Prostate gland (tissue), 2 donors: Measurements from ENCODE around the gene CTPS1. TPM values are rescaled to one million over a fixed set of nuclear protein-coding genes. Genes with fewer than 3 reads are reported as not detected.

Experiments
- DNase-seq: peaks from one replicate; pipeline ENCODE4 v3.0.0-alpha.2; 2019; ENCODE audit warnings: low spot score
- H3K27ac ChIP-seq, 2 donors: fragments of 200-600 bp; sonication (generic); 2 replicates each; pipeline ENCODE4 v1.5.1; 2017 to 2019
- H3K27me3 ChIP-seq: fragments of 200-600 bp; sonication (generic); replicated peaks from 2 replicates; pipeline ENCODE4 v1.5.1; 2019; ENCODE audit not compliant: insufficient read depth
- H3K36me3 ChIP-seq, 2 donors: fragments of 200-600 bp; sonication (generic); 1 replicate in 1 of 2; 2 replicates in 1 of 2; pipeline versions ENCODE4 v1.5.1 to v1.8.1; 2017 to 2019
- H3K4me1 ChIP-seq: fragments of 200-600 bp; sonication (generic); replicated peaks from 2 replicates; pipeline ENCODE4 v1.5.1; 2019
- H3K4me3 ChIP-seq, 2 donors: fragments of 200-600 bp; sonication (generic); 2 replicates each; pipeline ENCODE4 v1.5.1; 2017 to 2019
- H3K9me3 ChIP-seq: fragments of 200-600 bp; sonication (generic); 2 replicates; pipeline ENCODE4 v1.5.1; 2017
- CTCF ChIP-seq, 4 experiments: fragments of 200-600 bp in 2 of 4; fragments of 450-650 bp in 2 of 4; sonication (generic) in 2 of 4; IDR thresholded peaks; 1 replicate in 3 of 4; 2 replicates in 1 of 4; pipeline ENCODE4 v1.5.1; 2016 to 2019; ENCODE audit warnings: antibody characterized with exemption in 4 of 4, mild to moderate bottlenecking in 2 of 4, moderate library complexity in 2 of 4
- POLR2A ChIP-seq: fragments of 450-650 bp; IDR thresholded peaks from one replicate; pipeline ENCODE4 v1.6.1; 2016; ENCODE audit warnings: antibody characterized with exemption, mild to moderate bottlenecking
- POLR2AphosphoS5 ChIP-seq: sonication (generic); formaldehyde crosslinking; IDR thresholded peaks from one replicate; pipeline ENCODE4 v1.6.1; 2017; ENCODE audit warnings: antibody characterized with exemption
- WGBS: methylation state at CpG from one replicate; pipeline ENCODE4 v1.1.5; 2018; 5-methylcytosine and 5-hydroxymethylcytosine counted together
- intact Hi-C: fragments of 100-400 bp; cut with DNase I; formaldehyde crosslinking; loops from one replicate; pipeline ENCODE4 v1.14.2; 2022
- total RNA-seq, 2 donors: library from RNA; depleted of rRNA; stranded (reverse); fragments of >200 nt; gene quantifications; one replicate each; pipeline ENCODE4 v1.1.0, GENCODE V29; 2016

Gene CTPS1
- total RNA-seq, 2 donors from 2014 or later: 8.9 to 56.5 TPM

GRCh38 chr1:40986956-40987355, 7.5 kb downstream of the CTPS1 start:
- no peaks in the 10 kb centered on the region for H3K27me3 ChIP-seq
- H3K4me3 ChIP-seq: no peak overlapping the region
- H3K36me3 ChIP-seq: peaks cover 0 to 5% of the 10 kb centered on the region in 2 donors
- no peaks in the 10 kb centered on the region for H3K9me3 ChIP-seq
- no peaks in the 10 kb centered on the region for H3K4me1 ChIP-seq
- 57% methylated on average over 3 of the region's 3 CpGs for WGBS
- peak overlapping the region; percentile 15 to 16 for H3K27ac ChIP-seq
- DNase-seq: no peak
- TF ChIP-seq POLR2AphosphoS5 (no peak), POLR2A (no peak), CTCF (IDR thresholded peaks at IDR 0.05) (no peak)
- intact Hi-C loops: no loop called here

GRCh38 chr1:40987439-40988276, 8.2 kb downstream of the CTPS1 start:
- H3K27ac ChIP-seq: peak overlapping the region; percentile 15 to 16
- no peak for TF ChIP-seq CTCF (IDR thresholded peaks at IDR 0.05)
- TF ChIP-seq POLR2AphosphoS5: no peak
- no peak for TF ChIP-seq POLR2A
- no peak for DNase-seq
- H3K27me3 ChIP-seq: no peaks in the 10 kb centered on the region
- H3K9me3 ChIP-seq: no peaks in the 10 kb centered on the region
- 62% methylated on average over 9 of the region's 9 CpGs for WGBS
- H3K36me3 ChIP-seq: peaks cover 0 to 5% of the 10 kb centered on the region in 2 donors
- intact Hi-C loops: no loop called here
- H3K4me1 ChIP-seq: no peaks in the 10 kb centered on the region
- H3K4me3 ChIP-seq: no peak overlapping the region

- Histone ChIP-seq H3K36me3 (peaks cover 0 to 5% of the 10 kb centered on the region in 2 donors), H3K4me1 (no peaks in the 10 kb centered on the region), H3K27ac (peak overlapping the region; percentile 3), H3K4me3 (no peak overlapping the region), H3K9me3 (no peaks in the 10 kb centered on the region), H3K27me3 (no peaks in the 10 kb centered on the region)
- intact Hi-C loops: no loop called here
- 72% methylated on average over 3 of the region's 3 CpGs for WGBS
- TF ChIP-seq CTCF (IDR thresholded peaks at IDR 0.05) (no peak), POLR2A (no peak), POLR2AphosphoS5 (no peak)
- no peak for DNase-seq
Measured at GRCh38 chr1:40988280-40988679, 8.8 kb downstream of the CTPS1 start.

GRCh38 chr1:40989066-40989465, 9.6 kb downstream of the CTPS1 start:
- Histone ChIP-seq H3K27ac (no peak overlapping the region), H3K9me3 (no peaks in the 10 kb centered on the region), H3K4me1 (no peaks in the 10 kb centered on the region), H3K27me3 (no peaks in the 10 kb centered on the region), H3K4me3 (no peak overlapping the region), H3K36me3 (peaks cover 0 to 5% of the 10 kb centered on the region in 2 donors)
- DNase-seq: no peak
- intact Hi-C loops: no loop called here
- no peak for TF ChIP-seq POLR2A
- TF ChIP-seq POLR2AphosphoS5: no peak
- TF ChIP-seq CTCF (IDR thresholded peaks at IDR 0.05): no peak
- WGBS: 98% methylated on average over 5 of the region's 5 CpGs

GRCh38 chr1:40997096-40997495, 17.6 kb downstream of the CTPS1 start:
- Histone ChIP-seq H3K27ac (no peak overlapping the region), H3K36me3 (peaks cover 2 to 7% of the 10 kb centered on the region in 2 donors), H3K4me3 (no peak overlapping the region), H3K4me1 (no peaks in the 10 kb centered on the region), H3K9me3 (no peaks in the 10 kb centered on the region), H3K27me3 (no peaks in the 10 kb centered on the region)
- no peak for DNase-seq
- TF ChIP-seq POLR2AphosphoS5 (no peak), POLR2A (no peak), CTCF (IDR thresholded peaks at IDR 0.05) (no peak)
- WGBS: 83% methylated on average over 8 of the region's 8 CpGs
- intact Hi-C loops: no loop called here
